Astrocyte of the spinal cord (primary cell): Measurements from ENCODE around the gene SCMH1.

ENCODE experiments used
- DNase-seq: peaks from one replicate; pipeline ENCODE4 v3.0.0; 2011; ENCODE audit warnings: low read depth, low spot score
- H3K4me3 ChIP-seq: 2 replicates; pipeline ENCODE4 v1.5.1; 2011; ENCODE audit warnings: low read depth, mild to moderate bottlenecking, low read length, moderate library complexity
- in situ Hi-C: cut with HindIII; loops from 2 replicates; pipeline ENCODE4 v1.10.0; 2017; ENCODE audit warnings: low sequenced_read_pairs
- TF ChIP-seq, protein P1 (sequence below): IDR thresholded peaks from 2 replicates; pipeline ENCODE4 v1.5.1; 2012; ENCODE audit warnings: low read depth, mild to moderate bottlenecking, low read length, inconsistent platforms

SCMH1 gene

DNA sequence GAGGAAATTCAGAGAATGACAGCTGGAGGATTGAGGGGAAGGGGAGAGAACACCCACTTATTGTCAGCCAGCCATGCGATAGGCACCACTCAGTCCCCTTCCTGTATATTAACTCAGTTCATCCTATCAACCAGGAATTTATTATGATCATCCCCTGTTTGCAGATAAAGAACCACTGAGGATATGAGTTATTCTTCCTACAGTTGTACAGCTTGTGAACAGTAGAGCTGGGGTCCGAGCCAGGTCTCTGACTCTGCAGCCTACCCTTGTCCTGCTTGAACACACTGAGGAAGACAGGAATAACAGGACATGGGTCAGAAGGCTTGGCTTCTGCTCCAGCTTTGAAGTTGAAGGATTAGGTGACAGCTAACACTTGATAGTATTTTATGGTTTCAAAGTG lies 42.0 kb upstream of the SCMH1 start:
- in situ Hi-C loops, result no loop called here
- TF ChIP-seq, protein P1, sequence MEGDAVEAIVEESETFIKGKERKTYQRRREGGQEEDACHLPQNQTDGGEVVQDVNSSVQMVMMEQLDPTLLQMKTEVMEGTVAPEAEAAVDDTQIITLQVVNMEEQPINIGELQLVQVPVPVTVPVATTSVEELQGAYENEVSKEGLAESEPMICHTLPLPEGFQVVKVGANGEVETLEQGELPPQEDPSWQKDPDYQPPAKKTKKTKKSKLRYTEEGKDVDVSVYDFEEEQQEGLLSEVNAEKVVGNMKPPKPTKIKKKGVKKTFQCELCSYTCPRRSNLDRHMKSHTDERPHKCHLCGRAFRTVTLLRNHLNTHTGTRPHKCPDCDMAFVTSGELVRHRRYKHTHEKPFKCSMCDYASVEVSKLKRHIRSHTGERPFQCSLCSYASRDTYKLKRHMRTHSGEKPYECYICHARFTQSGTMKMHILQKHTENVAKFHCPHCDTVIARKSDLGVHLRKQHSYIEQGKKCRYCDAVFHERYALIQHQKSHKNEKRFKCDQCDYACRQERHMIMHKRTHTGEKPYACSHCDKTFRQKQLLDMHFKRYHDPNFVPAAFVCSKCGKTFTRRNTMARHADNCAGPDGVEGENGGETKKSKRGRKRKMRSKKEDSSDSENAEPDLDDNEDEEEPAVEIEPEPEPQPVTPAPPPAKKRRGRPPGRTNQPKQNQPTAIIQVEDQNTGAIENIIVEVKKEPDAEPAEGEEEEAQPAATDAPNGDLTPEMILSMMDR, result no peak
- DNase-seq, result no peak
- no peak overlapping the region for H3K4me3 ChIP-seq

- in situ Hi-C loops, result no loop called here
- TF ChIP-seq, protein P1, result peak; percentile 95
- DNase-seq, result no peak
- no peak overlapping the region for H3K4me3 ChIP-seq
These were observed 40.7 kb upstream of the SCMH1 start for GRCh38 chr1:41282679-41283317.

GRCh38 chr1:41281334-41281733 lies 39.2 kb upstream of the SCMH1 start:
- in situ Hi-C loops, result no loop called here
- no peak overlapping the region for H3K4me3 ChIP-seq
- DNase-seq, result no peak

DNA sequence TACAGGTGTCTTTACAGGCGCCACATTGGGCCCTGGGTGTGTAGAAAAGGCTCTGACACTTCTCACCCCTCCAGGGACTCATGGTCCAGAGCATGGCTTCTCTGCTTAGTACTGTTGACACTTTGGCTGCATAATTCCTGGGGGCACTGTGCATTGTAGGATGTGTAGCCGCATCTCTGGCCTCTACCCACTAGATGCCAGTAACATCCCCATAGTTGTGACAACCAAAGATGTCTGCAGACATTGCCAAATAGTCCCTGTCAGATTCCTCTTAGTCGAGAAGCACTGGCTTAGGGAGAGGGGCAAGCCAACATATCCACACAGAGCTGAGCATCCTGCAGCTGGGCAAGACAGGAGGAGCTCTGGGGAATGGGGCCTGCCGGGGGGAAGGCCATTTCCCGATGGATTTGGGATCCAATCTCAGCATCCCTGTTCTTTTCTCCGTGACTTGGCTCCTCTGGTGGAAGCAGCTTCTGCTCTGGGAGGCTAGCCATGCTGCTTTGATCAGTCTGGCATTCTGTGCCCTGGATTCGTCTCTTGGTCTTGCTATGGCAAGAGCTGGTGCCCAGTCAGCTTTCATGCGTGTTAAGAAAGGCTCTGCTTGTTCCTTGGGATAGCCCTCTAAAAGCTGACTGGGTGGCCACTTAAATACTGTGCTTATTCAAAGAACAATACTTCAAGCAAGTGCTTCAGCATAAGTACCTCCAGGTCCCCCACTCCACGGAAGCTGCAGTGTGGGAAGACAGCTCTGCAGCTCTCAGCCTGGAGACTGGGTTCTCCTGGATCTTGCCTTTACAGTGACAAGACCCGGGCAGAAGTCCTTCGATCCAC lies 38.3 kb upstream of the SCMH1 start:
- DNase-seq, result no peak
- in situ Hi-C loops, result no loop called here

More at GRCh38 chr1:41281334-41281733, 39.2 kb upstream of the SCMH1 start:
- TF ChIP-seq, protein P1, result no peak

GRCh38 chr1:41278076-41278475 lies 36.0 kb upstream of the SCMH1 start:
- no peak overlapping the region for H3K4me3 ChIP-seq
- no peak for DNase-seq
- in situ Hi-C loops, result no loop called here
- TF ChIP-seq, protein P1, result no peak

More for the DNA sequence above, 38.3 kb upstream of the SCMH1 start:
- TF ChIP-seq, protein P1, result no peak
- no peak overlapping the region for H3K4me3 ChIP-seq

- no peak for DNase-seq
- in situ Hi-C loops, result no loop called here
- TF ChIP-seq, protein P1, result no peak
- H3K4me3 ChIP-seq, result no peak overlapping the region
These were observed 35.4 kb upstream of the SCMH1 start for GRCh38 chr1:41277371-41277975.
